Measurements from ENCODE around the gene LDLRAP1.
"Not testable (repeated sequence)": the region's sequence is repeated elsewhere in the genome, so short reads cannot be mapped to it uniquely, and the experiment has no call there.

Gene LDLRAP1

GRCh38 chr1:25579292-25580252 lies 36.2 kb downstream of the LDLRAP1 start:
- no peak for DNase-seq

DNA sequence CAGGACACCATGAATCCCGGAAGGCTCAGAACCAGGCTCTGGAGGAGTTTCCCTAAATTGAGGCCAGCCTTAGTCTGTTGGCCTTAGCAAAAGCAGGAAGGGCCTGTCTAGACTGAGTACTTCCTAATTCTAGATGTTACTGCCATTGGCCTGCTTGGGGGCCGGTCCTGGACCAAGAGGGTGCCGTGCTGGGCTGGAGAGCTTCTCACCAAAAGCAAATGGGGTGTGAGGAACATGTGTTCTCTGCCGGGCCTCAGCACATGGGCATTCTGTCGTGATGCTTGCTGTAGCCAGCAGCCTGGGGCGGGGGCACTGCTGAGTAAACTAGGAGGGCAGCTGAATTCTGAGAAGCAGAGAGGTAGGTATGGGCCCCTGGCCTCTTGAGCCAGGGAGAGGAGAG lies 37.5 kb downstream of the LDLRAP1 start:
- peak; percentile 30 for DNase-seq

DNA sequence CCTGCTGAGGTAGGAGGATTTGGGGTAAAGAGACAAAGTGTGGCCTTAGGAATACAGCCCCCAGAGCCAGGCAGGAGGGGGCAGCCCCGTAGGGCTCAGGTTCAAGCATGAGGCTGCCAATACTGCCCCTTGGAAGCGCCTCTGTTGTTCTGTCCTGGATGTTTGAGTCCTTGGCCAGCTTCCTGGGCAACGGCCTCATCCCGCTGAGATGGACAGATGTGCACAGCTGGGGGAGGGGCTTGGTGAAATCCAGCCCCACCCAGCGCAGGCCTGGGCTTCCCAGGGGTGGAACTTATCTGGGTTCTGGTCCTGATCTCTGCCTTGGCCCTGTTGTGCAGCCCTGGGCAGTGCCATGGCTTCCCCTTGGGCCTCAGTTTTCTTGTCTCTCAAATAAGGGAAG lies 38.4 kb downstream of the LDLRAP1 start:
- DNase-seq: no peak

- no peak for DNase-seq
These were observed 40.3 kb downstream of the LDLRAP1 start for GRCh38 chr1:25583519-25584370.

- DNase-seq: no peak
These were observed 42.8 kb downstream of the LDLRAP1 start for GRCh38 chr1:25586181-25586588.

DNA sequence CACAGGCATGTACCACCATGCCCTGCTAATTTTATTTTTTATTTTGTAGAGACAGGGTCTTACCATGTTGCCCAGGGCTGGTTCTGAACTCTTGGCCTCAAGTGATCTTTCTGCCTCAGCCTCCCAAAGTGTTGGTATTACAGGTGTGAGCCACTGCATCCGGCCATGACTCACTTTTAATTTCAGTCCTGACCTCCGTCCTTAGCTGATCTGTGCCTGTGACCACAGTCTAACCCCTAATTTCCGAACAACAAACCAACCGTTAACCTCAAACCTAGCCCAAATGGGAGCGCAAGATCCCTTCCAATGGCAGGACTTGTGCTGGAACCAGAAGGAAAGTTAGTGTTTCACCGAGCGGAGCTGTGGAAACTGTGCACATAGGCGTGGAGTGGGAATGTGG lies 43.9 kb downstream of the LDLRAP1 start:
- DNase-seq: no peak

DNA sequence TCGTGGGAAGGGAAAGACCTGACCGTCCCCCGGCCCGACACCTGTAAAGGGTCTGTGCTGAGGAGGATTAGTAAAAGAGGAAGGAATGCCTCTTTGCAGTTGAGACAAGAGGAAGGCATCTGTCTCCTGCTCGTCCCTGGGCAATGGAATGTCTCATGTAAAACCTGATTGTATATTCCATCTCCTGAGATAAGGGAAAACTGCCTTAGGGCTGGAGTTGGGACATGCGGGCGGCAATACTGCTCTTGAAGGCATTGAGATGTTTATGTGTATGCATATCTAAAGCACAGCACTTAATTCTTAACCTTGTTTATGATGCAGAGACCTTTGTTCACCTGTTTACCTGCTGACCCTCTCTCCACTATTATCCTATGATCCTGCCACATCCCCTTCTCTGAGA lies 44.8 kb downstream of the LDLRAP1 start:
- not testable (repeated sequence) for DNase-seq

GRCh38 chr1:25588786-25589185 lies 45.4 kb downstream of the LDLRAP1 start:
- DNase-seq: not testable (repeated sequence)

DNA sequence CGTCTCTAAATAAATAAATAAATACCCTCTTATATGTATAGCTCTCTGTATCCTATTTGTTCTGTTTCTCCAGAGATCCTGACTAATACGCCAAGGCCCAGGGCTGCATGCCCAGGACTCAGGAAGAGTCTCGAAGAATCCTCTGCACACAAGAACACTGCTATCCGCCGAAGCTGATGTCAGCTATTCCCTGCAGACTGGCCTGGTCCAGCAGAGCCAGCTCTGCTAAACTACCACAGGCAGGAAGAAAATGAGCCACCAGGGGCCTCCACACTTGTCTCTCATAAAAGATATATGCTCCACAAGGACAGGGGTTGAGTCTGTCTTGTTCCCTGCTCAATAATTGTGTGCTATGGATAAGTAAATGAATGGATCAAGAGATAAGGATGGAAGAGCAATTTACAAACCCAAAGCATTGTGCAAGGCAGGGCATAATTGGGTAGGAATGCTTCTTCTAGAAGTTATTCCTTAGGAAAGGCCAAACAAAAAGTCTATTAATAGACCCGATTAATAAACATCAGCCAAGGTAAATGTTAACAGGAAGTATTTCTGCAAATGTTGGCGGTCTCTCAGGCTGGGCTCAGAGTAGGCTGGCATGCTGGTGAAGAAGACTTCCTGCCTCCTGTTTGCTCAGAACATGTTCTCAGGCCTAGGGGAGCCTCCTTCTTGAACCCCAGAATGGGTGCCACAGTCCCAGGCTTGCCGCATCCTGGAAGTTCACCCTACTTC lies 46.9 kb downstream of the LDLRAP1 start:
- DNase-seq: peak; percentile 26

DNA sequence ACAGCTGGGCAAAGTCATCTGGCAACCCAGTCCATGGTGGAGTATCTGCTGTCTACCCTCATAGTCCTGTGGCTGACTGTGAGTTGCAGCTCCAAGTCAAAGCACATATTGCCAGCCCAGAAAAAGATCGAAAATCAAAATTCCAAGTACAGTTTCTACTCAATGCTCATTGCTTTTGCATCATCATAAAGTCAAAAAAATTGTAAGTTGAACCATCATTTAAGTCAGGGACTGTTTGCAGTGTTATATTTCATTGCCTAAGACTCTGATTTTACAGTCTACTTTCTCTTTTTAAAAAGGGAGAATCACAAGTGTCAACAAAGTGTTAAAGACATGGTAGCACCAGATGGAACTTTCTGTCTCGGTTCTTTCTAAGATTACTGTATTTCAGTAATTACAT lies 50.5 kb downstream of the LDLRAP1 start:
- DNase-seq: no peak

- no peak for DNase-seq
These were observed 51.6 kb downstream of the LDLRAP1 start for GRCh38 chr1:25594971-25595370.

- not testable (repeated sequence) for DNase-seq
These were observed 53.2 kb downstream of the LDLRAP1 start for GRCh38 chr1:25596641-25597040.

DNA sequence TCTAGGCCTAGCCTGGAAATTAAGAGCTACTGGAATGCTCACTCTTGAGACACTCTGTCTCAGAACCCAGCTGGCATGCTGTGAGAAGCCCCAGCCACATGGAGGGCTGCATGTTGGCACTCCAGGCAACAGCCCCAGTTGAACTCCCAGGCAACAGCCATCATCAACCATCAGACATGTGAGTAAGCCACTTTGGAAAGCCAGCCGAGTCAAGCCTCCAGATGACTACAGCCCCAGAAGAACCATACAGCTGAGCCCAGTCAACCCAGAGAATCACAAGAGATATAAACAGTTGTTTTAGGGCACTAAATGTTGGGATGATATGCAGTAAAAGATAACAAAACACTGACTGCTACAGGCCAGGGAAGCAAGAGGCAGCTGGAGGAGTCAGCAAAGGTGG lies 55.5 kb downstream of the LDLRAP1 start:
- DNase-seq: no peak

GRCh38 chr1:25599969-25600610 lies 56.7 kb downstream of the LDLRAP1 start:
- no peak for DNase-seq

- not testable (repeated sequence) for DNase-seq
These were observed 57.7 kb downstream of the LDLRAP1 start for GRCh38 chr1:25600971-25601699.

- DNase-seq: not testable (repeated sequence)
These were observed 60.6 kb downstream of the LDLRAP1 start for GRCh38 chr1:25603779-25604538.

- no peak for DNase-seq
These were observed 63.7 kb downstream of the LDLRAP1 start for GRCh38 chr1:25607123-25607522.

DNA sequence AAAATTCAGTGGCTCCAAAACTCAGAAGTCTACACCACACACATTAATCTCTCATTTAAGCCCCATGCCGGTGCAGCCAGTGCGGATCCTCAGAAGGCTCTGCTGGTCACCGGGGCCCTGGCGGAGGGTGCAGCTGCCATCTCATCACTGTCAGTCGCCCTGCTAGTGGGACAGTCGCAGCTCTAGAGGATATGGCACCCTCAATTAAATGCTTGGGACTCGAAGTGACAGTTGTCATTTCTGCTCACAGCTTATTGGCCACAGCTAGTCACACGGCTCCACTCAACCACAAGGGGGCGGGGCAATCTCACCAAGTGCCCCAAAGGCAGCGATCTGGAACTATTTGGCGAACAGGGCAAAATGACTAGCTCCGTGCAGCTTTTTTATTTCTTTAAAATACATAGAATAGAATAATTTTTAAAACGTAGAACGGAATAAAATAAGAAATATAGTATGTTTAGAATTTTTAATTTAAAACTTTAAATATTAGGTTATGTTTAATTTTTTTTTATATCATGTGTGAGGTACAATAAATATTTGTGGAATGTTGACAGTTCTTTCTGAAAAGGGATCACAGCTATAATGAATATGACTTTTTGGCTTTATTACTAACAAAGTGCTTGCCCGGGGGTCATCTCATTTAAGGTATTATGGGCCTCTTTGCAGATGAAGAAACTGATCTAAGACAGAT lies 65.2 kb downstream of the LDLRAP1 start:
- DNase-seq: peak; percentile 95

- DNase-seq: no peak
These were observed 66.5 kb downstream of the LDLRAP1 start for GRCh38 chr1:25609921-25610320.

All from hematopoietic multipotent progenitor cell treated with erythropoietin and hydrocortisone succinate and interleukin-3 and kit ligand, for 4 days (in vitro differentiated cells).